Umbilical cord (tissue), 2 donors: Measurements from ENCODE around the gene ESYT2. TPM values are rescaled to one million over a fixed set of nuclear protein-coding genes. Genes with fewer than 3 reads are reported as not detected.

Experiments
- DNase-seq: peaks from one replicate; pipeline ENCODE4 v3.0.0-alpha.2; 2015; ENCODE audit warnings: low spot score
- total RNA-seq: library from RNA; depleted of rRNA; stranded (reverse); fragments of >200 nt; gene quantifications from one replicate; pipeline ENCODE4 v1.2.3, GENCODE V29; 2014; ENCODE audit warnings: low replicate concordance; ENCODE audit not compliant: insufficient read depth

ESYT2 gene
- total RNA-seq, 1 donor from 2014 or later = 153 TPM

DNA sequence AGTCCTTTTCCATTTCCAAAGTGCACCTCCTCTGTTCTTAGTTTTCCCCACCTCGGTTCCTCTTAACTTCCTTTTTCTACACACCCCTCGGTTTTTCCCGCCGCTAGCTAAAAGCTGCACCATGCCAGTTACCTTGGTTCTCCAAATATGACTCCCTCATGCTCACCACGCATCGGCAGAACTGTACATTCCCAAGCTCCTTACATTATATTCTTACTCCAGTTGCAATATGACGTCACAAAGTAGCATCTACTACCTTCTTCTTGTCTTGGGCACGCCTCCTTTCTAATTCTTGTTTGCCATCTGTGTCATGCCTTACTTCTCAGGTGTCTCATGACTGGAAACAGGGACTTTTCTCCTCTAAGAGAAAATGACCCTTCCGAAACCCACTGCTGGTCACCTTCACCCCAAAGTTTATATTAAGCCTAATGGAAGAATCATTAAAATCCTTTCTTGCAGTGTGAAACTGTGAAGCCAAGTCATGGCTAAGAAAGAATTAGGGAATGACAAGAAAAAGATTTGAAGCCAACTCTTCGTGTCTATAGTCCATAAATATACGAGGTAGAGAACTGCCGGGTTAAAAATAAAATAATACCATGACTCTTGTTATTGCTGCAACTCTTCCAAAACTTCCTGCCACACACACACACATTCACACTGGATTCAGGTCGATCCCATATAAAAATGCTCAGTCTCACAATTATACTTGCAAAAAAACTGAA is 1.7 kb downstream of the ESYT2 start:
- no peak for DNase-seq

GRCh38 chr7:158825628-158826289 is 3.5 kb downstream of the ESYT2 start:
- DNase-seq = no peak

GRCh38 chr7:158824028-158824427 is 5.3 kb downstream of the ESYT2 start:
- no peak for DNase-seq

DNA sequence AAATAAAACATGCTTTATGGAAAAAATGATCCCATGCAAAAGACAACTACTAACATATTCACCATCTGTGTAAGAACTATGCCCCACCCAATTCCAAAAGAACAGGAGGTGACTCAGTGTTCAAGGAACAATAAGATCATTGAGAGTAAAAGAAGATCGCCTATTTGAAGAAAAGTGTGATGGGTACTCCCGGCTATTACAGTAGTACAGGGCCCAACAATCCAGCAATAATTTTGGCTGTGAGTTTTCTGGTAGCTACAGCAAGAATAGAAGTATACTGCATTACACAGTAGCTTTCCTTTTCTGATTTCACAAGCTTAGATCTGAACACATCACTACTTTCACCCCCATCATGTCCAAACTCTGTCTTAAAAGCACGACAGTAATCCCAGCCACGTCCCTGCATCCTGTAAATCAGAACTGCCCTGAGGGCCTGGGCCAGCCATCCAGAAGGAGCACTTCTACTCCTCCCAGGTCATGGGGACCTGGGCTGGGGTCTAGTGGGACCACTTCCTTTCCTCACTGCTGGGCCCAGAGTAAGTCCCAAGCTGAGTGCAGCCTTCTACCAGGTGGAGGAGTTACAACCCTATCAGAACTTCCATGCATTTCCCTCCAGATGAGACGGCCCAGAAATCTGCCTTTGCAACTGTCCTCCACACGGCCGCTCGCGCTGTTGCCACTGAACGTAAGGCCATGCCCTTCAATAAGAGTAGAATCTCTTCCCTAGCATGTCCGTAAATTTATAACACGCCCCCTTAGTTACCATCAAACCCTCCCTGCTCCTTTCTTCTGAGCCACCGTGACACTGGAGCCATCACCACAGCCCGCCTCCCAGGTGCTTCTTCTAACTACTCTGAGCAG is 7.9 kb downstream of the ESYT2 start:
- peak; percentile 64 for DNase-seq

DNA sequence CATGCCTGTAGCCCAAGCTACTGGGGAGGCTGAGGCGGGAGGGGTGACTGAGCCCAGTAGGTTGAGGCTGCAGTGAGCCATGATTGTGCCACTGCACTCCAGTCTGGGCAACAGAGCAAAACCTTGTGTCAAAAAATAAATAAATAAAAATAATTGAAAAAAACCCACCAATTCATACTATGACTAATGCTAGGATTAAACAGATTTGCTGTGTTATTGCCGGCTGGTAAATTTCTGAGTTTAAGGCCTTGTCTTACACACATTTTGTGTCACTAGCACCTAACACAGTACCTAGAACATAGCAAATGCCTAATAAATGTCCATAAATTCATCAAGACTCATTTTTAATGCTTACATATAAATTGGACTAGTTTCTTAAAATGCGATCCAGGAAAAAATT is 8.7 kb downstream of the ESYT2 start:
- no peak for DNase-seq

- DNase-seq = no peak
These were observed 9.6 kb downstream of the ESYT2 start for GRCh38 chr7:158819571-158820203.

- peak; percentile 82 for DNase-seq
These were observed 10.7 kb downstream of the ESYT2 start for GRCh38 chr7:158818325-158819213.

DNA sequence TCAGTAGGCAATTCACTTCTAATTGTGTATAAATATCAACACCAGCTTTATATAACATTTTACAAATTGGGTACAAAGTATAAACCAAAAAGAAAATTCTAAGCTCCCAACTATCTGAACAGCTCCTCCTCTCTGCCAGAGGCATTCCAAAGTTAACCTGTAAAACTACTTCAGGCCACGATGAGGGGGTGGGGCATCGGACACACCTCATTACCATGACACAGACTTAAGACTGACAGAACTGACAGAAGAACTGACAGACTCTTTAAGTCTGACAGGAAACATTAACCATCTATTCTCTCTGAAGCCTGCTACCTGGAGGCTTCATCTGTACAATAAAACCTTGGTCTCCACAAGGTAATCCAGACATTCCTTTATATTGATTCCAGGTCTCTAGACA is 12.3 kb downstream of the ESYT2 start:
- DNase-seq = no peak

DNA sequence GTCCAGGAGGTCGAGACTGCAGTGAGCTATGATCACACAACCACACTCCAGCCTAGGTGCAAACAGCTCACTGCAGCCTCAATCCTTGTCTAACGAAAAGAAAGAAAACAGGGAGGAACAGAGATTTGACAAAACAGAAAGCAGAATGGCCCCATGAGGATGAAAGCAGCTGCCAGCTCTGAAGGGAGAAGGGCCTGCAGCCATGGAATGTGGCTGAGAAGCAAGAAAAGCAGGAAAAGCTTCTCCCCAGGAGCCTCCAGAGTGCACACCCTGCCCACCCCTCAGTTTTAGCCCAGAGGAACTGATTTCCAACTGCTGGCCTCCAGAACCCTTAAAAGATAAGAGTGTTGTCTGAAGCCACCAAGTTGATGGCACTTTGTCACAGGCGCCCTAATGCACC is 13.0 kb downstream of the ESYT2 start:
- DNase-seq = peak; percentile 59

DNA sequence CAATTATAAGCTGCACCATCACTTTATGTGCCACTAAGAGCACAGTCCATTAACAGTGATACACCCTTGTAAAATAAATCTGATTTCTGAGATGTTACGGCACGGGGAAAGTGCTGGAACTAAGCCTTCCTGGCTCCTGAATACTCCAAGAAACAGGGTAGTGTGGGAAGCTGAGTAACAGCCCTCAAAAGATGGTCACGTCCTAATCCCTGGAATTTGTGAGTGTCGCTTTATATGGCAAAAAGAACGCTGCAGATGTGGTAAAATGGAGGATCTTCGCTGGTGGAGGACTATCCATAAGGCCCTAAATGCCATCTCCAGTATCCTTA is 13.5 kb downstream of the ESYT2 start:
- no peak for DNase-seq

DNA sequence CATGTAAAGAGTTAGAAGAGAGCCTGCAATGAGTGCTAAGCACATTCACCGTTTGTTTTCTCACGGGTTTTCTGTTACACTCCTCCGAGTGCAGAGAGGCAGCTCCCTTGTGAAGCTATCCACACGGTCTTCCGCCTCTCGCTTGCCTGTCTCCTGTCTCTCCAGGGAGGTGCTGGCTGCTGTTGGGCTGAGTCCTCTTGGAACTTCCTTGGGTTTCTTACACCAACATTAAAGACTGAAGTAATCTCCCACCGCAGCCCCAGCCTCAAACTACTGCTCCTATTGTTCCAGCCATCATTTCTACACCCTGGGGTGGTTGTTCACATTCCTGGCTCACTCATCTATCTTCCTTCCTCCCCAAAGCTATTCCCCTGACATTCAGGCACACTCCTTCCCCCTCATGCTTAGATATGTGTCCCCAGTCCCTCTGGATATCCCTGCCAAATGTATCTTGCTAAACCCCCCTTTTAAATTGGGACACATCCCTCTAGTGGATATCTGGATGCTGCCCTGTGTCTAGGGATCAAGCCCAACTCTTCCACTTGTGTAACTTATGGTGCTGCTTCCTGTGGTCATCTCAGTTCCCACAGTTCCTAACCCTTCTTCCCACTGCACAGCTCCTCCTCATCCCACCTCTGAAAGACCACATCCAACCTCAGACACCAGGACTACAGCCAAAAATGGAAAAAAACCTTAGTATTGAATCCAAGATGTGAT is 14.1 kb downstream of the ESYT2 start:
- no peak for DNase-seq

DNA sequence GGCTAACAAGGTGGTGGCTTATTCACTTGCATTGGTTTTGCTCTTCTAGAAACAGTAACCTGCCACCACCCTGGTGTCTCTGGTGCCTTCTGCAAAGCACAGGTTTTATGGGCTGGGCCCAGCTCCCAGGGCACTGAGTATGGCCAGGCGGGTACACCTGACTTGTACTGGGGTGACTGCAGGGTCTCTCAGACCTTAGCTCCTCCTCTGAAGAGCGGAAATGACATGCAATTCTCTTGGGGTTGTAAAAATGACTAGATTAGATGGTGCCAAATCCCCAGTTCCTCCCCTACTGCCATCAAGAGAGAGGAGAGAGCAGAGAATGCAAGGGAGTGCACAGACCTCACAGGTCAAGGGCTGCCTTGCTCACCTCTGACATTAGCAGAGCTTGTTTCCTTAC is 14.7 kb downstream of the ESYT2 start:
- no peak for DNase-seq

- no peak for DNase-seq
These were observed 16.6 kb downstream of the ESYT2 start for GRCh38 chr7:158812684-158813083.

DNA sequence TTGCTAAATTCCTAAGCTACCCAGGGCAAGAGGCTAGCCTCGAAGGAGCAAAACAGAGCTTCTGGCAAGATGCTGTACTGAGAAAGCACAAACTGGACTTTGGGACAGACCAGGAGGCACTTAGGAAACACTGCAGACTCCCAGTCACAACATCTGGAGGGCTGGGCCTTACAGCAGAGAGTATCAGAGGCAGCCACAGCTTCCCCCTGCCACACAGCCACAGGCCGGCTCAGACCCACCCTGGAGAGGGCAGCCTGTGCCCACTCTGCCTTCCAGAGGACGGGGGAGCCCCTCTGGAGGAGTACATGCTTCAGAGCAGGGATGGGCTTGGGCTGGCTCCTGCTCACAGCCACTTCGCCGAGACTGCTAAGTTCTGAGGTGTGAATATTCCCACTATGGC is 17.4 kb downstream of the ESYT2 start:
- DNase-seq = no peak

DNA sequence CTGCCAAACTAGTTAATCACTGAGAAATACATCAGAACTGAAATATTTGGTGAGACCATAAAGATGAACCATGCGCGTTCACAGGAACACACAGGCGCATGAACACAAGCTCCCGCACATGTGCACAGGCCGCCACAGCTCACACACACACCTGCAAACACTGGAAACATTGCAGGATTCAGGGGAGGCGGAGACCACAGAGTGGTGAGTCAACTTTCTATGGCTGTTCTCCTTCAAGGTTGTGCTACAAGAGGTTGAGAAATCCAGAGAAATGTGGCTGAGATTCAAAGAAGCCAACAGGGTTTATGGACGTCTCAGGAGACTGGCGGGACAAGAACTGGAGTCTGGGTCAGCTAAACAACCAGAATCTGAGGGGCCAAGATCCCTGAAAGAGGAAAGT is 17.8 kb downstream of the ESYT2 start:
- no peak for DNase-seq

GRCh38 chr7:158810846-158811245 is 18.5 kb downstream of the ESYT2 start:
- DNase-seq = no peak

DNA sequence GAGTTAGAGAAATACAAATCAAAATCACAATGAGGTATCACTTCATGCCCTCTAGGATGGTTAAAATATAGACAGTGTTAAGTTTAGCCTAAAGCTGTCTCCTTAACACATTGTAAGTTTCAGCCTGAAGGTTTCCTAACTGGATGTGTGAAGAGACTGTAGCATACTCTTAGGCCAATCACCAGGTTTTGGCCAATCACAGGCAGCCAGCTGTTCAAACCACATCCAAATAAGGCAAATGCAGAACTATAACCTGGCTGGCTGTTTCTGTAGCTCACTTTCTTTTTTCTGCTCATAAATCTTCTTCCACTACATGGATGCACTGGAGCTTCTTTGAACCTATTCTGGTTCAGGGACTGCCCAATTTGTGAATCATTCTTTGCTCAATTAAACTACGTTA is 19.7 kb downstream of the ESYT2 start:
- no peak for DNase-seq

DNA sequence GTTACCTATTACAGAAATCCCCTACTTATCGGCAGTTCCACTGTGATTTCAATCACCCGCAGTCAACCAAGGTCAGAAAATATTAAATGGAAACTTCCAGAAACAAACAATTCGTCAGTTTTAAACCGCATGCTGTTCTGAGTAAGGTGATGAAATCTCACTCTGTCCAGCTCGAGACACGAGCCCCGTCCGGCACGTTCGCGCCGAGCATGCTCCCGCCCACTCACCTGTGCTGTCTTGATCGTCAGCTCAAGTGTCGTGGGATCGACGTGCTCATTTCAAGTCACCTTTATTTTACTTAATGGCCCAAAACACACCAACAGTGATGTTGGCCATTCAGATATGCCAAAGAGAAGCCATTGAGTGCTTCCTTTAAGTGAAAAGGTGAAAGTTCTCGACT is 21.2 kb downstream of the ESYT2 start:
- DNase-seq = no peak

DNA sequence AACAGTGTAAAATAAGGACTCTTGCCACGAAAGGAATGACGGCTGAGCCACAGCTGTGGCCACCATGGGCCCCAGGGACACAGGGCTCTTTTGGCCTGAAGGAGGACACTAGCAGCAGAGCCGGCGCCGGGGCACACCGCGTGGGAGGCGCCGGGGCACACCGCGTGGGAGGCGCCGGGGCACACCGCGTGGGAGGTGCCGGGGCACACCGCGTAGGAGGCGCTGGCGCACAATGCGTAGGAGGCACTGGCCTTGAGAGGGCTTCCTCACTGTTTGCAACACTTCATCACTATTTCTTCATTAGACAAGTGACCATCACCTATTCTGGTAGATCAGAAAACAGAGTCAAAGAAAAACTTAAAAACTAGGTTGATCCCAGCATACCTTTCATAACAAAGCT is 23.4 kb downstream of the ESYT2 start:
- no peak for DNase-seq

DNA sequence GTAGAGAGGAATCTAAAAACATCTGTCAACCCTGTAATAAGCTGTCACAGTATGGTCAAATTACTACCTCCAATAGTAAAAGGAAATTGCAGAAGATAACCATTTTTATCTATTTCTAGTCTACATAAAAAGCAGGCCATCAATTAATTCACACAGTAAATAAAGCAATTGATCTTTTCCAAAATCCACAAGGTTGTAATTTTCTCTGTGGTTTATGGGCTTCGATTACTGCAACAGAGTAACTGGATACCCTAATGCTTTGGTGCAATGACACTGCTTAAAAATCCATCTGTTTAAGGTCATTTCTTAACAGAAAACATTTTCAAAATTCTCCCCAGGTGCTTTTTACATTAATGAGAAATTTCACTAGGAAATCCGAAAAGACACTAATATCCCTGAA is 23.9 kb downstream of the ESYT2 start:
- DNase-seq = no peak

DNA sequence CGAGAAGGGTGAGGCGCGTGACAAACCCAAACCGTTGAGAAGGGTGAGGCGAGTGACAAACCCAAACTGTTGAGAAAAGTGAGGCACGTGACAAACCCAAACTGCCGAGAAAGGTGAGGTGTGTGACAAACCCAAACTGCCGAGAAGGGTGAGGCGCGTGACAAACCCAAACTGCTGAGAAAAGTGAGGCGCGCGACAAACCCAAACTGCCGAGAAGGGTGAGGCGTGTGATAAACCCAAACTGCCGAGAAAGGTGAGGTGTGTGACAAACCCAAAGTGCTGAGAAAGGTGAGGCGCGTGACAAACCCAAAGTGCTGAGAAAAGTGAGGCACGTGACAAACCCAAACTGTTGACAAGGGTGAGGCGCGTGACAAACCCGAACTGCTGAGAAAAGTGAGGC is 25.0 kb downstream of the ESYT2 start:
- no peak for DNase-seq
